ENCODE results near the gene ATIC. TPM values are rescaled to one million over a fixed set of nuclear protein-coding genes. Genes with fewer than 3 reads are reported as not detected.

Gene ATIC
- total RNA-seq, 1 experiment from 2014 or later = 295 TPM

DNA sequence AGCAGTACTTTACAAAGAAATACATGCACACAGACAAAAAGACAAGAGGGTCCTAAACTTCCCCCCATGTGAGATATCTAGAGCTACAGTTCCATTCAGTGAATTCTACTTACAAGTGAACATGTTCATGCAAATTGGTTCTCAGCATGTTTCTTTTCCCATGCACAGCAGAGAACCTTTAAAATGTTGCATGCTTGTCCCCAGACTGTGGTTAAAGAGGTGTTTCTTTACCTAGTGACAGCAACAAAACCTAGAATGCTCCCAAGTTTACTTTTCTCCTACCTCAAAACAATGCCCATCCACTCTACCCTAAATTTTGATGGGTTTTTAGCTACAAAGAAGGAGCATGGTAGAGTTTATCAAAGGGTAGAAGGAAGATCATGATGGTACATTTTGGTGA is 80.3 kb downstream of the ATIC start:
- Mint-ChIP-seq H3K36me3 (ENCODE audit: insufficient read depth in 1 of 3, low read depth in 3 of 3) (peaks cover 10 to 32% (median 13%) of the 10 kb centered on the region in 3 experiments), H3K4me1 (peaks cover 14 to 20% of the 10 kb centered on the region in 2 experiments), H3K27me3 (ENCODE audit: low read depth) (no peaks in the 10 kb centered on the region), H3K27ac (no peak overlapping the region), H3K4me3 (no peak overlapping the region), H3K9me3 (peaks cover 0 to 3% of the 10 kb centered on the region in 2 experiments; a peak in 1 of 5 replicates)
- H2BK15ac ChIP-seq (ENCODE audit: low read depth, low read length) = no peak overlapping the region
- no peak overlapping the region for H3K23ac ChIP-seq (ENCODE audit: insufficient read length, low read depth, low read length)
- H3K79me1 ChIP-seq (ENCODE audit: insufficient read depth, low read depth, low read length, poor library complexity, severe bottlenecking) = no peaks in the 10 kb centered on the region
- no peak overlapping the region for H2BK20ac ChIP-seq (ENCODE audit: low read depth, low read length, poor library complexity, severe bottlenecking)
- H3K14ac ChIP-seq (ENCODE audit: insufficient read depth, low read length) = no peak overlapping the region
- H2BK12ac ChIP-seq (ENCODE audit: insufficient read length, low read depth, low read length) = no peak overlapping the region
- no peak overlapping the region for H3K4ac ChIP-seq (ENCODE audit: low read depth, low read length)
- no peak overlapping the region for H4K91ac ChIP-seq (ENCODE audit: insufficient read length, low read depth, low read length)
- no peaks in the 10 kb centered on the region for H3K9me3 ChIP-seq (ENCODE audit: control insufficient read depth, low read depth, low read length)
- H3K27me3 ChIP-seq (ENCODE audit: insufficient read depth, low read length) = no peaks in the 10 kb centered on the region
- H3K18ac ChIP-seq (ENCODE audit: insufficient read length, low read depth, low read length) = no peak overlapping the region
- no peak overlapping the region for H2AFZ ChIP-seq (ENCODE audit: low read length)
- no peak overlapping the region for H4K5ac ChIP-seq (ENCODE audit: insufficient read length, low read depth, low read length)
- H3K56ac ChIP-seq (ENCODE audit: insufficient read length, low read depth, low read length) = no peak overlapping the region
- H4K8ac ChIP-seq (replicated peaks; ENCODE audit: insufficient read length, low read depth, low read length) = no peak overlapping the region
- H2AK5ac ChIP-seq (ENCODE audit: insufficient read length, low read length) = no peak overlapping the region
- H4K20me1 ChIP-seq (ENCODE audit: control insufficient read depth, insufficient read depth, insufficient read length) = no peaks in the 10 kb centered on the region
- no peak overlapping the region for H3K27ac ChIP-seq (ENCODE audit: insufficient read length, low read depth, low read length)
- peaks cover 5% of the 10 kb centered on the region; the same call in 1 of the 2 replicates for H3K4me1 ChIP-seq (ENCODE audit: insufficient read depth, low read length)
- no peak overlapping the region for H3K9ac ChIP-seq (ENCODE audit: extremely low read depth, insufficient read length, low read length)
- no peaks in the 10 kb centered on the region for H3K23me2 ChIP-seq (ENCODE audit: insufficient read length, low read depth, low read length, poor library complexity, severe bottlenecking)
- TF ChIP-seq, protein P1, sequence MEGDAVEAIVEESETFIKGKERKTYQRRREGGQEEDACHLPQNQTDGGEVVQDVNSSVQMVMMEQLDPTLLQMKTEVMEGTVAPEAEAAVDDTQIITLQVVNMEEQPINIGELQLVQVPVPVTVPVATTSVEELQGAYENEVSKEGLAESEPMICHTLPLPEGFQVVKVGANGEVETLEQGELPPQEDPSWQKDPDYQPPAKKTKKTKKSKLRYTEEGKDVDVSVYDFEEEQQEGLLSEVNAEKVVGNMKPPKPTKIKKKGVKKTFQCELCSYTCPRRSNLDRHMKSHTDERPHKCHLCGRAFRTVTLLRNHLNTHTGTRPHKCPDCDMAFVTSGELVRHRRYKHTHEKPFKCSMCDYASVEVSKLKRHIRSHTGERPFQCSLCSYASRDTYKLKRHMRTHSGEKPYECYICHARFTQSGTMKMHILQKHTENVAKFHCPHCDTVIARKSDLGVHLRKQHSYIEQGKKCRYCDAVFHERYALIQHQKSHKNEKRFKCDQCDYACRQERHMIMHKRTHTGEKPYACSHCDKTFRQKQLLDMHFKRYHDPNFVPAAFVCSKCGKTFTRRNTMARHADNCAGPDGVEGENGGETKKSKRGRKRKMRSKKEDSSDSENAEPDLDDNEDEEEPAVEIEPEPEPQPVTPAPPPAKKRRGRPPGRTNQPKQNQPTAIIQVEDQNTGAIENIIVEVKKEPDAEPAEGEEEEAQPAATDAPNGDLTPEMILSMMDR (conservative IDR thresholded peaks at IDR 0.05) = no peak
- H2BK5ac ChIP-seq (ENCODE audit: insufficient read length, low read length) = no peak overlapping the region
- no peak overlapping the region for H3K4me2 ChIP-seq (ENCODE audit: insufficient read depth, insufficient read length, low read length)
- DNase-seq = no peak
- no peak overlapping the region for H3T11ph ChIP-seq (ENCODE audit: low read length)
- no peak overlapping the region for H2BK120ac ChIP-seq (ENCODE audit: low read depth, low read length, poor library complexity, severe bottlenecking)
- H3K79me2 ChIP-seq (ENCODE audit: insufficient read depth, low read length) = no peaks in the 10 kb centered on the region

Measured in H9 (cell line).